ENCODE measurements around the gene PEX11G.

GRCh38 chr19:7512400-7512851 is 23.6 kb upstream of the PEX11G start:
- TF ChIP-seq TCF3 (IDR thresholded peaks at IDR 0.05; ENCODE audit: borderline replicate concordance, insufficient read depth, low read depth, low read length) (no peak), TAF1 (IDR thresholded peaks at IDR 0.05; ENCODE audit: borderline replicate concordance, low read depth, low read length) (no peak), CTCF (IDR thresholded peaks at IDR 0.05 in 2 of 3, conservative IDR thresholded peaks at IDR 0.05 in 1 of 3; ENCODE audit: control insufficient read depth in 2 of 3, extremely low read depth in 1 of 3, insufficient read depth in 1 of 3, low read depth in 3 of 3, low read length in 3 of 3) (no peak), NR2C2 (IDR thresholded peaks at IDR 0.05; ENCODE audit: borderline replicate concordance, control insufficient read depth, insufficient read length, low read depth) (no peak), CEBPB (IDR thresholded peaks at IDR 0.05; ENCODE audit: borderline replicate concordance in 1 of 2, low read depth in 2 of 2, low read length in 2 of 2) (no peak), EGR1 (IDR thresholded peaks at IDR 0.05; ENCODE audit: borderline replicate concordance in 1 of 2, low read depth in 2 of 2, low read length in 2 of 2) (no peak), ETV6 (conservative IDR thresholded peaks at IDR 0.05 in 1 of 2, IDR thresholded peaks at IDR 0.05 in 1 of 2; ENCODE audit: borderline replicate concordance in 1 of 2, low read depth in 1 of 2) (no peak), EZH2 (IDR thresholded peaks at IDR 0.05; ENCODE audit: borderline replicate concordance, control insufficient read depth, low read depth, low read length) (no peak), REST (IDR thresholded peaks at IDR 0.05; ENCODE audit: low read depth, low read length) (no peak), E2F4 (IDR thresholded peaks at IDR 0.05; ENCODE audit: low read depth, low read length) (no peak), POLR2AphosphoS5 (IDR thresholded peaks at IDR 0.05; ENCODE audit: low read length) (no peak), BACH1 (IDR thresholded peaks at IDR 0.05; ENCODE audit: borderline replicate concordance) (no peak), SUZ12 (IDR thresholded peaks at IDR 0.05; ENCODE audit: unreplicated experiment) (no peak), STAT3 (IDR thresholded peaks at IDR 0.05; ENCODE audit: low read depth, low read length) (no peak)

Measured in GM12878 (cell line).